ENCODE results near the gene TSPAN9.

DNA sequence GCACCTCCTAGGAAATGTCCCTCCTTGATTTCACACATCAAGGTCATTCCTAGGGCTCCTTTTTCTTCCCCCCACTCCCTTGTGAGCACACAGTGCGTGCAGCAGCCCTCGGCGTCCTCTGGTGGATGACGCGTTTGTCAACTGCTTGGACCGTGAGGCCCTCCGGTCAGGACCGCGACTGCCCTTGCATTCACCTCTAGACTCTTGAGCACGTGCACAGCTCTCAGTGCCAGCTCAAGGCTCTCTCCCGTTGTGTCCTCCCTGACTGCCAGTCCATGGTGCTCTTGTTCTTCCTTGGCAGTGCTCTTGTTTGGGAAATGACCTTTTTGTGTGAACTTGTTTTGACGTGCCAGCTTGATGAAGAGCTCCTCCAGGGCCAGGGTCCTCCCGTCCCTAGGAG, 67.9 kb downstream of the TSPAN9 start:
- TF ChIP-seq GATA2 (IDR thresholded peaks at IDR 0.05; ENCODE audit: low read depth, low read length) = no peak
- TF ChIP-seq GATA3 (IDR thresholded peaks at IDR 0.05; ENCODE audit: low read depth, low read length) = no peak

All from SH-SY5Y (cell line).